H1 (cell line): Measurements from ENCODE around the gene MKLN1. TPM values are rescaled to one million over a fixed set of nuclear protein-coding genes. Genes with fewer than 3 reads are reported as not detected.
"Not testable (repeated sequence)": the region's sequence is repeated elsewhere in the genome, so short reads cannot be mapped to it uniquely, and the experiment has no call there.

Experiments used
- CTCF ChIA-PET: fragments of 300-600 bp; sonication (Branson Sonifier 250); formaldehyde crosslinking; loops from one replicate; lab custom pipeline; 2021; ENCODE audit not compliant: partially characterized antibody; lab: Charles Lee
- POLR2A ChIA-PET: fragments of 300-600 bp; sonication (Branson Sonifier 250); formaldehyde crosslinking; loops from one replicate; lab custom pipeline; 2021; ENCODE audit warnings: inconsistent platforms; ENCODE audit not compliant: partially characterized antibody; lab: Charles Lee
- DNase-seq, 2 experiments: peaks; one replicate each; pipeline versions ENCODE4 v3.0.0 to v3.0.0-alpha.2; 2010 to 2022; ENCODE audit warnings: low spot score in 2 of 2, low read depth in 1 of 2, mixed read lengths in 1 of 2
- FAIRE-seq: peaks from 2 replicates; lab custom pipeline; 2011; peaks lifted over from hg19 to GRCh38; lab: Jason Lieb, UNC
- H2AFZ ChIP-seq: 2 replicates; pipeline ENCODE4 v1.8.1; 2012; ENCODE audit warnings: low read length, inconsistent platforms
- H2AK5ac ChIP-seq: 2 replicates; pipeline ENCODE4 v1.6.1; 2013; ENCODE audit warnings: low read depth, low read length
- H2BK120ac ChIP-seq: replicated peaks from 2 replicates; pipeline ENCODE3; 2013; ENCODE audit warnings: low read depth, low read length, inconsistent platforms
- H2BK12ac ChIP-seq: 2 replicates; pipeline ENCODE4 v1.6.1; 2013; ENCODE audit warnings: low read depth, low read length
- H2BK15ac ChIP-seq: 2 replicates; pipeline ENCODE4 v1.6.1; 2013; ENCODE audit warnings: low read length
- H2BK20ac ChIP-seq: 2 replicates; pipeline ENCODE4 v1.6.1; 2013; ENCODE audit warnings: low read length
- H2BK5ac ChIP-seq: 2 replicates; pipeline ENCODE4 v1.6.1; 2013; ENCODE audit warnings: low read depth, low read length
- H3K14ac ChIP-seq: 2 replicates; pipeline ENCODE4 v1.6.1; 2013; ENCODE audit warnings: inconsistent platforms; ENCODE audit not compliant: insufficient read length
- H3K18ac ChIP-seq: 2 replicates; pipeline ENCODE4 v1.6.1; 2013; ENCODE audit warnings: low read length; ENCODE audit errors: extremely low read depth
- H3K23ac ChIP-seq: 2 replicates; pipeline ENCODE4 v1.6.1; 2013; ENCODE audit warnings: inconsistent platforms; ENCODE audit not compliant: insufficient read length
- H3K23me2 ChIP-seq: 2 replicates; pipeline ENCODE4 v1.6.1; 2013; ENCODE audit warnings: low read depth, low read length
- H3K27ac ChIP-seq: 2 replicates; pipeline ENCODE4 v1.6.1; 2011; ENCODE audit warnings: low read depth, low read length, inconsistent platforms
- H3K27me3 ChIP-seq, 4 experiments: replicated peaks in 1 of 4; 1 replicate in 1 of 4; 2 replicates in 3 of 4; pipeline versions ENCODE4 v1.6.1 to v1.8.1; 2011 to 2013; ENCODE audit warnings: low read length in 3 of 4, mild to moderate bottlenecking in 3 of 4, inconsistent platforms in 2 of 4, mixed read lengths in 2 of 4, moderate library complexity in 1 of 4; ENCODE audit not compliant: control insufficient read depth in 3 of 4, insufficient read depth in 3 of 4; ENCODE audit errors: extremely low read depth in 1 of 4
- H3K36me3 ChIP-seq, 4 experiments: 2 replicates each; pipeline versions ENCODE4 v1.6.1 to v1.8.1; 2011 to 2013; ENCODE audit warnings: mild to moderate bottlenecking in 4 of 4, low read length in 3 of 4, moderate library complexity in 2 of 4, control low read depth in 1 of 4, inconsistent platforms in 1 of 4; ENCODE audit not compliant: insufficient read depth in 4 of 4, control insufficient read depth in 2 of 4
- H3K4ac ChIP-seq: replicated peaks from 2 replicates; pipeline ENCODE3; 2013; ENCODE audit warnings: low read length, low read depth, mixed read lengths, inconsistent platforms; ENCODE audit not compliant: insufficient read length
- H3K4me1 ChIP-seq, 4 experiments: replicated peaks in 1 of 4; 1 replicate in 1 of 4; 2 replicates in 3 of 4; pipeline versions ENCODE4 v1.6.1 to v1.8.1; 2011 to 2013; ENCODE audit warnings: low read length in 3 of 4, inconsistent platforms in 2 of 4, mixed read lengths in 1 of 4; ENCODE audit not compliant: insufficient read depth in 4 of 4, control insufficient read depth in 3 of 4
- H3K4me2 ChIP-seq, 2 experiments: 2 replicates each; pipeline versions ENCODE4 v1.6.1 to v1.8.1; 2011 to 2013; ENCODE audit warnings: low read depth in 2 of 2, low read length in 2 of 2, control low read depth in 1 of 2, inconsistent platforms in 1 of 2, mild to moderate bottlenecking in 1 of 2; ENCODE audit not compliant: insufficient read depth in 1 of 2
- H3K4me3 ChIP-seq, 4 experiments: fragments of 200-600, 300-600 bp in 1 of 4; sonication (generic), shearing (Covaris generic), sonication (Bioruptor Twin) in 1 of 4; 2 replicates each; pipeline versions ENCODE4 v1.5.1 to v1.8.1; 2011 to 2016; ENCODE audit warnings: low read length in 4 of 4, low read depth in 3 of 4, control low read depth in 2 of 4, inconsistent platforms in 2 of 4, mild to moderate bottlenecking in 2 of 4, mixed read lengths in 1 of 4, moderate library complexity in 1 of 4; ENCODE audit not compliant: insufficient read depth in 2 of 4; ENCODE audit errors: extremely low read depth in 1 of 4
- H3K56ac ChIP-seq: replicated peaks from 2 replicates; pipeline ENCODE3; 2013; ENCODE audit warnings: low read depth, mild to moderate bottlenecking, mixed read lengths, low read length, inconsistent platforms; ENCODE audit not compliant: insufficient read length
- H3K79me1 ChIP-seq: 2 replicates; pipeline ENCODE4 v1.6.1; 2013; ENCODE audit warnings: low read depth, low read length, control low read depth
- H3K79me2 ChIP-seq, 2 experiments: 2 replicates each; pipeline versions ENCODE4 v1.6.1 to v1.8.1; 2012 to 2013; ENCODE audit warnings: low read length in 2 of 2, mild to moderate bottlenecking in 2 of 2, inconsistent platforms in 1 of 2; ENCODE audit not compliant: insufficient read depth in 2 of 2, control insufficient read depth in 1 of 2
- H3K9ac ChIP-seq, 4 experiments: replicated peaks in 1 of 4; 1 replicate in 1 of 4; 2 replicates in 3 of 4; pipeline versions ENCODE4 v1.6.1 to v1.8.1; 2011 to 2013; ENCODE audit warnings: low read depth in 3 of 4, low read length in 3 of 4, control low read depth in 2 of 4, mild to moderate bottlenecking in 2 of 4, moderate library complexity in 2 of 4, inconsistent platforms in 1 of 4; ENCODE audit errors: extremely low read depth in 1 of 4
- H3K9me3 ChIP-seq, 2 experiments: 2 replicates each; pipeline versions ENCODE4 v1.6.1 to v1.8.1; 2012 to 2013; ENCODE audit warnings: mild to moderate bottlenecking in 2 of 2, moderate library complexity in 2 of 2, control low read depth in 1 of 2, inconsistent platforms in 1 of 2, low read depth in 1 of 2, low read length in 1 of 2, mixed read lengths in 1 of 2; ENCODE audit not compliant: insufficient read depth in 2 of 2
- H4K20me1 ChIP-seq, 2 experiments: replicated peaks in 1 of 2; 2 replicates each; pipeline versions ENCODE3 to v1.8.1; 2011 to 2013; ENCODE audit warnings: inconsistent platforms in 2 of 2, low read length in 2 of 2, mild to moderate bottlenecking in 1 of 2; ENCODE audit not compliant: insufficient read depth in 2 of 2, control insufficient read depth in 1 of 2
- H4K5ac ChIP-seq: 2 replicates; pipeline ENCODE4 v1.6.1; 2013; ENCODE audit warnings: low read length, low read depth, mixed read lengths, inconsistent platforms; ENCODE audit not compliant: insufficient read length
- H4K8ac ChIP-seq: 2 replicates; pipeline ENCODE4 v1.8.0; 2013; ENCODE audit warnings: mild to moderate bottlenecking, moderate library complexity, low read length, inconsistent platforms; ENCODE audit not compliant: insufficient read depth; ENCODE audit errors: extremely low read depth
- H4K91ac ChIP-seq: replicated peaks from 2 replicates; pipeline ENCODE3; 2013; ENCODE audit warnings: low read length, mixed read lengths, inconsistent platforms; ENCODE audit not compliant: insufficient read length
- WGBS, 2 experiments: shearing (Covaris generic) in 1 of 2; methylation state at CpG; one replicate each; pipeline versions ENCODE4 v1.1.6 to v1.1.7; 2013 to 2015; ENCODE audit warnings: low lambda C conversion rate in 2 of 2, mixed read lengths in 2 of 2, inconsistent platforms in 1 of 2, low coverage in 1 of 2, missing lambda C conversion rate in 1 of 2; ENCODE audit not compliant: insufficient replicate concordance in 2 of 2, insufficient coverage in 1 of 2, insufficient read length in 1 of 2; ENCODE audit errors: extremely low coverage in 1 of 2, missing lambda C conversion rate in 1 of 2; 5-methylcytosine and 5-hydroxymethylcytosine counted together
- polyA plus RNA-seq, 7 experiments: library from polyadenylated mRNA; depleted of rRNA in 3 of 7; stranded (reverse) in 5 of 7; unstranded in 2 of 7; fragments of >200 nt in 5 of 7; fragments of 200-250 nt in 2 of 7; gene quantifications; 1 replicate in 5 of 7; 2 replicates in 1 of 7; 4 replicates in 1 of 7; pipeline versions ENCODE4 v1.2.1 to v1.2.3, GENCODE V29; 2011 to 2013; ENCODE audit warnings: missing spikeins in 2 of 7, mixed read lengths in 2 of 7
- total RNA-seq: library from RNA; stranded (reverse); fragmentation: NEBNext Ultra II Directional; extraction: Animal tissue kit (Norgen Biotek cat#: 25700); gene quantifications from 2 replicates; pipeline ENCODE4 v1.2.1, GENCODE V29; 2021

The MKLN1 gene
- total and polyA plus RNA-seq, 2 of the 8 experiments (the other 6 are each of a cell fraction or from before 2014, with no cell fraction given), result 22.3 to 50.9 TPM

- POLR2A ChIA-PET, H3K27ac ChIP-seq, H2BK5ac ChIP-seq: not testable (repeated sequence)
Measured at GRCh38 chr7:131306041-131306440, 21.6 kb upstream of the MKLN1 start.

More at GRCh38 chr7:131306041-131306440, 21.6 kb upstream of the MKLN1 start:
- H2BK20ac ChIP-seq, H2BK15ac ChIP-seq, H3K79me2 ChIP-seq, H4K91ac ChIP-seq, H3K14ac ChIP-seq, DNase-seq, H2BK12ac ChIP-seq, H3K4me1 ChIP-seq, H3K36me3 ChIP-seq, H3K18ac ChIP-seq, H3K23ac ChIP-seq, H3K4me2 ChIP-seq, H3K9ac ChIP-seq, H4K20me1 ChIP-seq, H3K4me3 ChIP-seq, H3K79me1 ChIP-seq, H3K27me3 ChIP-seq, H4K8ac ChIP-seq, H4K5ac ChIP-seq, H3K23me2 ChIP-seq, FAIRE-seq, H2AFZ ChIP-seq, H2AK5ac ChIP-seq, H2BK120ac ChIP-seq, H3K56ac ChIP-seq, H3K4ac ChIP-seq: not testable (repeated sequence)
- 92% methylated on average over 3 of the region's 3 CpGs; no CpG with 5 or more reads in 1 of the 2 experiments for WGBS, 2 experiments
- CTCF ChIA-PET, result interaction anchor here (4.8 kb wide), 1 partner anchor 237 kb away, joined by 33 read pairs; no protein-coding TSS in a partner anchor
- H3K9me3 ChIP-seq, result peaks cover 29 to 32% of the 10 kb centered on the region in 2 experiments
